Uterus (tissue), 4 donors: ENCODE data around the gene ATP6V1C2. TPM values are rescaled to one million over a fixed set of nuclear protein-coding genes. Genes with fewer than 3 reads are reported as not detected.

Source experiments
- DNase-seq, 2 donors: peaks; one replicate each; pipeline ENCODE4 v3.0.0-alpha.2; 2019 to 2020
- H3K27ac ChIP-seq, 2 donors: fragments of 200-600 bp; sonication (generic); 1 replicate in 1 of 2; 2 replicates in 1 of 2; pipeline ENCODE4 v1.5.1; 2016 to 2018
- H3K27me3 ChIP-seq, 2 donors: fragments of 200-600 bp; sonication (generic); one replicate each; pipeline ENCODE4 v1.5.1; 2018 to 2019; ENCODE audit warnings: control low read depth in 1 of 2
- H3K36me3 ChIP-seq, 2 donors: fragments of 200-600 bp; sonication (generic); one replicate each; pipeline ENCODE4 v1.5.1; 2019; ENCODE audit warnings: control low read depth in 1 of 2
- H3K4me1 ChIP-seq, 2 donors: fragments of 200-600 bp; sonication (generic); one replicate each; pipeline ENCODE4 v1.5.1; 2018 to 2019; ENCODE audit warnings: control low read depth in 1 of 2
- H3K4me3 ChIP-seq, 2 donors: fragments of 200-600 bp; sonication (generic); 1 replicate in 1 of 2; 2 replicates in 1 of 2; pipeline ENCODE4 v1.5.1; 2018 to 2019; ENCODE audit warnings: mild to moderate bottlenecking in 1 of 2
- H3K9me3 ChIP-seq, 2 donors: fragments of 200-600 bp; sonication (generic); one replicate each; pipeline ENCODE4 v1.5.1; 2019; ENCODE audit warnings: control low read depth in 1 of 2
- CTCF ChIP-seq, 4 experiments: fragments of 200-600 bp in 2 of 4; fragments of 450-650 bp in 2 of 4; sonication (generic) in 2 of 4; IDR thresholded peaks; one replicate each; pipeline ENCODE4 v1.5.1; 2016 to 2019; ENCODE audit warnings: antibody characterized with exemption in 4 of 4, mild to moderate bottlenecking in 2 of 4, moderate library complexity in 1 of 4
- POLR2A ChIP-seq, 2 donors: fragments of 450-650 bp; IDR thresholded peaks; one replicate each; pipeline ENCODE4 v1.6.1; 2016; ENCODE audit warnings: antibody characterized with exemption in 2 of 2, mild to moderate bottlenecking in 1 of 2, moderate library complexity in 1 of 2
- intact Hi-C: fragments of 100-400 bp; cut with DNase I; formaldehyde crosslinking; loops from one replicate; pipeline ENCODE4 v1.15.1; 2023; ENCODE audit warnings: low total_unique reads
- total RNA-seq, 4 donors: library from RNA; depleted of rRNA in 3 of 4; stranded (reverse); fragments of >200 nt in 3 of 4; gene quantifications; one replicate each; pipeline versions ENCODE4 v1.1.0 to v1.2.4, GENCODE V29; 2014 to 2023
- donor health status: DM: yes; HTN: yes; CAD: no.

Gene ATP6V1C2
- total RNA-seq, 4 donors from 2014 or later: 0.26 to 3.6 (median 0.61) TPM; not detected in 1

- Histone ChIP-seq H3K27me3 (no peaks in the 10 kb centered on the region), H3K36me3 (no peaks in the 10 kb centered on the region), H3K9me3 (no peaks in the 10 kb centered on the region), H3K4me1 (no peaks in the 10 kb centered on the region), H3K27ac (no peak overlapping the region), H3K4me3 (no peak overlapping the region)
- no peak for DNase-seq
- TF ChIP-seq CTCF (IDR thresholded peaks at IDR 0.05) (no peak), POLR2A (IDR thresholded peaks at IDR 0.05) (no peak)
- intact Hi-C loops: no loop called here
These were observed 11.6 kb downstream of the ATP6V1C2 start for GRCh38 chr2:10732924-10733565.

DNA sequence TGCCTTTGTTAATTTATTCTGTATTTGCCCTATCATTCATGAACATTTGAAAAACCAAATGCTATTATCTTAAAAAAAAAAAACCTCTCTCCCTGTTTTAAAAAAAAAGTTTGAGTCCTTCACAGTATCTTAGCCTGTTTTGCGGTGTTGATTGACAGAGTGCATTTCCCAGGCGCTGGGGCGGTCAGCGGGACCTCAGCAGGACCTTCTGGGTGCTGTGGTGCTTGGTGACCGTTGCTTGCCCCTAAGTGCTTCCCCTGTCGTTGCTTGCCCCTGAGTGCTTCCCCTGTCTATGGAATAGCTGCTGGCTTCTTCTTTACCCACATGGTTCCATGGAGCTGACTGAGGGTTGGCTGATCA is 12.1 kb downstream of the ATP6V1C2 start:
- no peaks in the 10 kb centered on the region for H3K36me3 ChIP-seq
- no peaks in the 10 kb centered on the region for H3K27me3 ChIP-seq
- no peak overlapping the region for H3K4me3 ChIP-seq
- H3K9me3 ChIP-seq: no peaks in the 10 kb centered on the region
- H3K27ac ChIP-seq: no peak overlapping the region
- intact Hi-C loops: no loop called here
- no peaks in the 10 kb centered on the region for H3K4me1 ChIP-seq
- TF ChIP-seq CTCF (IDR thresholded peaks at IDR 0.05) (no peak), POLR2A (IDR thresholded peaks at IDR 0.05) (no peak)
- DNase-seq: no peak

- TF ChIP-seq POLR2A (IDR thresholded peaks at IDR 0.05) (no peak), CTCF (IDR thresholded peaks at IDR 0.05) (no peak)
- Histone ChIP-seq H3K4me3 (no peak overlapping the region), H3K27me3 (no peaks in the 10 kb centered on the region), H3K9me3 (no peaks in the 10 kb centered on the region), H3K27ac (no peak overlapping the region), H3K36me3 (no peaks in the 10 kb centered on the region), H3K4me1 (no peaks in the 10 kb centered on the region)
- intact Hi-C loops: no loop called here
- no peak for DNase-seq
These were observed 12.6 kb downstream of the ATP6V1C2 start for GRCh38 chr2:10733980-10734379.

GRCh38 chr2:10738192-10738591 is 16.8 kb downstream of the ATP6V1C2 start:
- no peaks in the 10 kb centered on the region for H3K27me3 ChIP-seq
- DNase-seq: no peak
- H3K4me3 ChIP-seq: no peak overlapping the region
- H3K27ac ChIP-seq: no peak overlapping the region
- TF ChIP-seq CTCF (IDR thresholded peaks at IDR 0.05) (no peak), POLR2A (IDR thresholded peaks at IDR 0.05) (no peak)
- no peaks in the 10 kb centered on the region for H3K36me3 ChIP-seq
- H3K9me3 ChIP-seq: no peaks in the 10 kb centered on the region
- intact Hi-C loops: no loop called here
- no peaks in the 10 kb centered on the region for H3K4me1 ChIP-seq

GRCh38 chr2:10740226-10740625 is 18.8 kb downstream of the ATP6V1C2 start:
- no peaks in the 10 kb centered on the region for H3K27me3 ChIP-seq
- intact Hi-C loops: no loop called here
- H3K36me3 ChIP-seq: no peaks in the 10 kb centered on the region
- no peak overlapping the region for H3K27ac ChIP-seq
- no peaks in the 10 kb centered on the region for H3K9me3 ChIP-seq
- DNase-seq: no peak
- no peaks in the 10 kb centered on the region for H3K4me1 ChIP-seq
- H3K4me3 ChIP-seq: no peak overlapping the region
- TF ChIP-seq CTCF (IDR thresholded peaks at IDR 0.05) (no peak), POLR2A (IDR thresholded peaks at IDR 0.05) (no peak)
